HCT116 (cell line): ENCODE measurements around the gene TK1. TPM values are rescaled to one million over a fixed set of nuclear protein-coding genes. Genes with fewer than 3 reads are reported as not detected.

ENCODE experiments used
- ATAC-seq: fragments of 200-7000 bp; cut with Tn5 transposase; 2 replicates; pipeline ENCODE4 v1.9.1; 2020; ENCODE audit warnings: mild to moderate bottlenecking, moderate library complexity
- BruUV-seq: library from RNA; stranded (reverse); fragments of 400-500 nt; replicated peaks from 2 replicates; lab custom pipeline; 2021; lab: Mats Ljungman, UMichigan
- CTCF ChIA-PET: fragments of 300-600 bp; sonication (Branson Sonifier 250); formaldehyde crosslinking; loops from one replicate; lab custom pipeline; 2021; ENCODE audit warnings: antibody characterized with exemption; lab: Charles Lee
- POLR2A ChIA-PET: fragments of 300-600, 350-600 bp; sonication (Branson Sonifier 250); formaldehyde crosslinking; loops from one replicate; lab custom pipeline; 2021; ENCODE audit warnings: antibody characterized with exemption; lab: Charles Lee
- RAD21 ChIA-PET, 2 experiments: fragments of 300-600 bp; sonication (Branson Sonifier 250); formaldehyde crosslinking; loops; one replicate each; lab custom pipeline; 2023; ENCODE audit warnings: low total read pairs in 2 of 2; ENCODE audit not compliant: uncharacterized antibody in 2 of 2, unreplicated experiment in 2 of 2, low non-redundant PET in 1 of 2; lab: Charles Lee
- DNase-seq: peaks from one replicate; pipeline ENCODE4 v3.0.0-alpha.2; 2010; ENCODE audit warnings: low read depth, low spot score
- H2AFZ ChIP-seq: fragments of 200-600 bp; shearing (Covaris generic), sonication (generic); 2 replicates; pipeline ENCODE4 v1.6.1; 2017; ENCODE audit warnings: low read depth, mixed run types, mixed read lengths, antibody characterized with exemption, low read length; ENCODE audit not compliant: poor library complexity, severe bottlenecking
- H3K27ac ChIP-seq: 2 replicates; pipeline ENCODE4 v1.5.1; 2012; ENCODE audit warnings: low read depth, low read length
- H3K27me3 ChIP-seq: fragments of 200-600 bp; sonication (generic); 2 replicates; pipeline ENCODE4 v1.6.1; 2016; ENCODE audit warnings: mixed run types, low read length, mixed read lengths; ENCODE audit not compliant: insufficient read depth
- H3K36me3 ChIP-seq, 2 experiments: fragments of 200-500 bp in 1 of 2; fragments of 200-600 bp in 1 of 2; sonication (Bioruptor generic) in 1 of 2; sonication (generic) in 1 of 2; 2 replicates each; pipeline versions ENCODE4 v1.5.1 to v1.6.1; 2014 to 2016; ENCODE audit warnings: low read length in 2 of 2, inconsistent platforms in 1 of 2, mixed read lengths in 1 of 2, mixed run types in 1 of 2; ENCODE audit not compliant: insufficient read depth in 2 of 2, control insufficient read depth in 1 of 2
- H3K4me1 ChIP-seq, 2 experiments: fragments of 200-600 bp in 1 of 2; sonication (generic) in 1 of 2; 2 replicates each; pipeline versions ENCODE4 v1.5.1 to v1.6.1; 2012 to 2017; ENCODE audit warnings: low read length in 2 of 2, inconsistent platforms in 1 of 2, mild to moderate bottlenecking in 1 of 2, mixed read lengths in 1 of 2, mixed run types in 1 of 2, moderate library complexity in 1 of 2; ENCODE audit not compliant: insufficient read depth in 2 of 2, control insufficient read depth in 1 of 2
- H3K4me2 ChIP-seq: fragments of 200-600 bp; sonication (generic); 2 replicates; pipeline ENCODE4 v1.6.1; 2017; ENCODE audit warnings: mixed run types, low read length, mixed read lengths
- H3K4me3 ChIP-seq, 2 experiments: fragments of 200-600 bp in 1 of 2; sonication (generic) in 1 of 2; replicated peaks in 1 of 2; 2 replicates each; pipeline ENCODE4 v1.5.1; 2011 to 2016; ENCODE audit warnings: low read length in 2 of 2, control low read depth in 1 of 2, low read depth in 1 of 2, mild to moderate bottlenecking in 1 of 2, mixed read lengths in 1 of 2, mixed run types in 1 of 2
- H3K79me2 ChIP-seq: fragments of 200-600 bp; sonication (generic); 2 replicates; pipeline ENCODE4 v1.6.1; 2017; ENCODE audit warnings: mild to moderate bottlenecking, mixed run types, low read length, moderate library complexity, mixed read lengths; ENCODE audit not compliant: insufficient read depth
- H3K9ac ChIP-seq: fragments of 200-600 bp; sonication (generic); 2 replicates; pipeline ENCODE4 v1.6.1; 2016; ENCODE audit warnings: low read length, mixed read lengths
- H3K9me2 ChIP-seq: fragments of 200-600 bp; sonication (generic), shearing (Covaris generic); 2 replicates; pipeline ENCODE4 v1.6.1; 2017; ENCODE audit warnings: mixed run types, mild to moderate bottlenecking, moderate library complexity; ENCODE audit not compliant: insufficient read depth
- H3K9me3 ChIP-seq, 2 experiments: fragments of 200-500 bp in 1 of 2; fragments of 200-600 bp in 1 of 2; sonication (Bioruptor generic) in 1 of 2; sonication (generic) in 1 of 2; 2 replicates each; pipeline ENCODE4 v1.6.1; 2014 to 2017; ENCODE audit warnings: low read length in 2 of 2, mixed read lengths in 2 of 2, inconsistent platforms in 1 of 2, low read depth in 1 of 2, mild to moderate bottlenecking in 1 of 2, mixed run types in 1 of 2, moderate library complexity in 1 of 2; ENCODE audit not compliant: control insufficient read depth in 1 of 2, insufficient read depth in 1 of 2
- H4K20me1 ChIP-seq: fragments of 200-600 bp; sonication (generic), shearing (Covaris generic); 2 replicates; pipeline ENCODE4 v1.6.1; 2017; ENCODE audit warnings: mixed run types, mild to moderate bottlenecking, moderate library complexity; ENCODE audit not compliant: insufficient read depth
- EGR1 ChIP-seq: IDR thresholded peaks from 2 replicates; pipeline ENCODE4 v1.6.1; 2012; ENCODE audit warnings: low read depth
- FOSL1 ChIP-seq: IDR thresholded peaks from 2 replicates; pipeline ENCODE4 v1.6.1; 2012; ENCODE audit warnings: low read depth
- JUND ChIP-seq: IDR thresholded peaks from 2 replicates; pipeline ENCODE4 v1.6.1; 2012
- POLR2AphosphoS5 ChIP-seq: IDR thresholded peaks from 2 replicates; pipeline ENCODE4 v1.6.1; 2011; ENCODE audit warnings: mild to moderate bottlenecking, low read depth, low read length, moderate library complexity
- RAD21 ChIP-seq: IDR thresholded peaks from 2 replicates; pipeline ENCODE4 v1.6.1; 2012; ENCODE audit warnings: low read depth, mild to moderate bottlenecking
- REST ChIP-seq: IDR thresholded peaks from 2 replicates; pipeline ENCODE4 v1.6.1; 2012; ENCODE audit warnings: low read depth
- YY1 ChIP-seq: IDR thresholded peaks from 2 replicates; pipeline ENCODE4 v1.6.1; 2011; ENCODE audit warnings: low read length, low read depth, moderate library complexity, mild to moderate bottlenecking; ENCODE audit not compliant: insufficient replicate concordance; ENCODE audit errors: extremely low read depth
- intact Hi-C: fragments of 100-400 bp; cut with micrococcal nuclease; formaldehyde crosslinking; loops from 2 replicates; pipeline ENCODE4 v1.10.0; 2022
- total RNA-seq: library from RNA; stranded (reverse); gene quantifications from one replicate; pipeline ENCODE4 v1.2.1, GENCODE V29; 2021; ENCODE audit not compliant: unreplicated experiment

TK1 gene
- total RNA-seq, 1 experiment from 2014 or later = 315 TPM

DNA sequence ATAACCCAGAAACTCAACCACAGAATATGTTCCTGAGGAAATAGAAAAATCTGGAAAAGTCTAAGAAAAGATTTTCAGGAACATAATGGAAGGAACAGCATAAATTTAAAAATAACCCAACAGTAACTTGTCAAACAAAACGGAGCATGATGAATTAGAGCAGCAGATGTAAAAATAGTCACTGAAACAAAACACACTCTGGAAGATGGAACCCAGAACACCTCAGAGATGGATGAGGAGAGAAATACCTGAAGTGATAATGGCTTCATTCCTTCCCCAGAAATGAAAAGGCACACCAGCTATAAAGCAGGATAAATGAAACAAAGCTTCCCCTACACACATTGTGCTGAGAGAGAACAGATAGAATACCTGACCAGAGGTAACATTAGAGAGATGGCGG, 6.3 kb downstream of the TK1 start:
- CTCF ChIA-PET = no interaction called here

More for the DNA sequence above, 6.3 kb downstream of the TK1 start:
- ChIA-PET POLR2A (no interaction called here), RAD21 (no interaction called here)
- H3K36me3 ChIP-seq = peaks cover 49 to 71% of the 10 kb centered on the region in 2 experiments
- no peaks in the 10 kb centered on the region for H3K27me3 ChIP-seq
- no peaks in the 10 kb centered on the region for H4K20me1 ChIP-seq
- peaks cover 11 to 20% of the 10 kb centered on the region in 2 experiments; a peak in 3 of 4 replicates for H3K4me1 ChIP-seq
- no peak overlapping the region for H3K4me2 ChIP-seq
- ATAC-seq (no peak), DNase-seq (no peak)
- no peaks in the 10 kb centered on the region for H3K9me2 ChIP-seq
- TF ChIP-seq EGR1 (no peak), FOSL1 (no peak), RAD21 (no peak), YY1 (no peak), REST (no peak), POLR2AphosphoS5 (no peak), JUND (no peak)
- H3K9ac ChIP-seq = no peak overlapping the region
- H3K4me3 ChIP-seq = no peak overlapping the region
- no peak overlapping the region for H2AFZ ChIP-seq
- no peak overlapping the region; the same call in 1 of the 2 replicates for H3K27ac ChIP-seq
- intact Hi-C loops = no loop called here
- no TSS peak for BruUV-seq
- H3K79me2 ChIP-seq = peaks cover 48% of the 10 kb centered on the region
- no peaks in the 10 kb centered on the region for H3K9me3 ChIP-seq
